Bone marrow (tissue), 2 donors: ENCODE measurements around the gene PDE9A.
A peak's percentile ranks its signal among the peaks of the same experiment; 100 is the strongest.
"Not testable (repeated sequence)": the region's sequence is repeated elsewhere in the genome, so short reads cannot be mapped to it uniquely, and the experiment has no call there.

ENCODE experiments used
- DNase-seq, 2 donors: peaks; one replicate each; lab custom pipeline; 2025; lab: John Stamatoyannopoulos, UW

PDE9A gene

GRCh38 chr21:42708916-42709315 lies 55.5 kb downstream of the PDE9A start:
- DNase-seq = not testable (repeated sequence)

- no peak for DNase-seq
Measured at GRCh38 chr21:42711667-42712066, 58.2 kb downstream of the PDE9A start.

GRCh38 chr21:42715427-42715826 lies 62.0 kb downstream of the PDE9A start:
- DNase-seq = not testable (repeated sequence)

GRCh38 chr21:42716074-42716473 lies 62.7 kb downstream of the PDE9A start:
- no peak for DNase-seq

- not testable (repeated sequence) for DNase-seq
Measured at GRCh38 chr21:42720484-42720883, 67.1 kb downstream of the PDE9A start.

- DNase-seq = no peak
Measured at GRCh38 chr21:42721341-42721824, 68.0 kb downstream of the PDE9A start.

- no peak for DNase-seq
Measured at GRCh38 chr21:42722153-42722552, 68.7 kb downstream of the PDE9A start.

- DNase-seq = no peak
Measured at GRCh38 chr21:42722808-42723473, 69.5 kb downstream of the PDE9A start.

- DNase-seq = no peak
Measured at GRCh38 chr21:42724226-42724920, 71.0 kb downstream of the PDE9A start.

GRCh38 chr21:42725416-42725930 lies 72.1 kb downstream of the PDE9A start:
- no peak for DNase-seq

- no peak for DNase-seq
Measured at GRCh38 chr21:42731264-42732032, 78.0 kb downstream of the PDE9A start.

GRCh38 chr21:42732033-42732410 lies 78.6 kb downstream of the PDE9A start:
- no peak for DNase-seq

GRCh38 chr21:42733037-42733627 lies 79.7 kb downstream of the PDE9A start:
- no peak for DNase-seq

- DNase-seq = no peak
Measured at GRCh38 chr21:42733874-42734273, 80.5 kb downstream of the PDE9A start.

GRCh38 chr21:42734323-42734971 lies 81.0 kb downstream of the PDE9A start:
- no peak for DNase-seq

GRCh38 chr21:42735061-42735460 lies 81.6 kb downstream of the PDE9A start:
- no peak for DNase-seq

GRCh38 chr21:42735944-42736343 lies 82.5 kb downstream of the PDE9A start:
- no peak for DNase-seq

GRCh38 chr21:42736646-42737350 lies 83.4 kb downstream of the PDE9A start:
- no peak for DNase-seq

- peak in 1 of 2 donors; percentile 65 for DNase-seq
Measured at GRCh38 chr21:42737951-42738590, 84.7 kb downstream of the PDE9A start.
